BJ (cell line): Measurements from ENCODE around the gene ZNF507. TPM values are rescaled to one million over a fixed set of nuclear protein-coding genes. Genes with fewer than 3 reads are reported as not detected.
A peak's percentile ranks its signal among the peaks of the same experiment; 100 is the strongest.

Experiments
- CTCF ChIA-PET: fragments of 350-600 bp; formaldehyde crosslinking; extraction: SDS; loops from one replicate; lab custom pipeline; 2021; ENCODE audit warnings: antibody characterized with exemption, inconsistent platforms; lab: Yijun Ruan, JAX
- POLR2A ChIA-PET: fragments of 300-600 bp; sonication (Branson Sonifier 250); formaldehyde crosslinking; extraction: SDS; loops from one replicate; lab custom pipeline; 2021; ENCODE audit warnings: antibody characterized with exemption; lab: Charles Lee
- DNase-seq: peaks from one replicate; pipeline ENCODE4 v3.0.0-alpha.2; 2011; ENCODE audit warnings: low read depth
- H3K27me3 ChIP-seq: 2 replicates; pipeline ENCODE4 v1.6.0; 2011; ENCODE audit warnings: low read length; ENCODE audit not compliant: control insufficient read depth, insufficient read depth
- H3K36me3 ChIP-seq: 2 replicates; pipeline ENCODE4 v1.5.1; 2011; ENCODE audit warnings: low read length; ENCODE audit not compliant: control insufficient read depth, insufficient read depth
- H3K4me3 ChIP-seq: 2 replicates; pipeline ENCODE4 v1.5.1; 2011; ENCODE audit warnings: low read depth, mild to moderate bottlenecking, control low read depth, low read length
- polyA minus RNA-seq: library from RNA; depleted of rRNA, polyadenylated mRNA; stranded (reverse); fragments of >200 nt; gene quantifications from 2 replicates; pipeline ENCODE4 v1.2.3, GENCODE V29; 2011; rRNA and poly(A)+ RNA removed
- polyA plus RNA-seq: library from polyadenylated mRNA; depleted of rRNA; stranded (reverse); fragments of >200 nt; gene quantifications from 2 replicates; pipeline ENCODE4 v1.2.3, GENCODE V29; 2011; rRNA removed
- TF ChIP-seq, protein P1 (sequence below): IDR thresholded peaks from 2 replicates; pipeline ENCODE4 v1.5.1; 2011; ENCODE audit warnings: low read depth, mild to moderate bottlenecking, control low read depth, inconsistent platforms, low read length, moderate library complexity; ENCODE audit not compliant: insufficient read depth

ZNF507 gene
- 6.7 and 11.5 TPM in 2 replicates for polyA plus RNA-seq
- 6.9 and 9.4 TPM in 2 replicates for polyA minus RNA-seq

DNA sequence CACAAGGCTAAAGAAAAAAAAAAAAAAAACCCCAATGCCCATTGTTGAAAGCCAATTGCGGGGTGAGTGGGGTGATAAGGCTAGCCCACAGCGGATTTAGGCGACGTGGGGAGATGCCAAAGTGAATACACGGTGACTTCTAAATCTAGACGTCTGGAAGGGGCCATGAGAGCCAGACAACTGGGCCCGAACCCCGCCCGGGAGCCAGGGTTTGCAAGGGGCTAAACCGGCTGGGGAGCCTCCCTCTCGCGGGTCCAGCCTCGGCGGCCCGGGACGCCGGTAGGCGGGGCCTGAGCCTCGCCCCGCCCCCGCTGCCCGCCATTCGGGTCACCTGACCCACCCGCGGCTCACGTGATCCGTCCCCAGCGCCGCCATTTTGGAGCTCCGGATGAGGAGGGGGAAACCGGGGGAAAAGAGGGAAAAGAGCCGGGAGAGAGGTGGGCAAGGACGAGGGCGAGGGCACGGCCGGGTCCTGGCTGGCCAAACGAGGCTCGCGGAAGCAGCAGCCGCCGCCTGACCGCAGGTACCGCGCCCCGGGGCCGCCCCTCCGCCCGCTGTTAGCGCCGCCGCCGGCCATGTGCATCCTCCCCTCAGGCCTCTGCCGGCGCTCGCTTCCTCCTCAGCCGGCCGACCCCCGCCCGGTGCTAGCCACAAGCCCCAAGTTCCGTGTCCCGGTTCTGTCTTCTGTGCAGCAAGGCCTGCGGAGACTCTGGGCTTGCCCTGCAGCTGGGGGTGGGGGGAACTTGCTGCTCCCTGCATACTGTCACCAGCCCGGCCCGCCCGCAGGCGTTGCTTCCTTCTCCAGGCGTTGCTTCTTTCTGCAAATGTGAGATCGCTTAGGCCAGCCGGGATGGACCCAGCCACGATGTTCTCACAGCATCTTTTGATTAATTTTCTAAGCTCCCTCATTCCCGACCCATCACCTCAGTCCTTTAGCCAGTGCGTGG is at the start of gene ZNF507:
Gene ZNF507 (plus strand): TSS at position 350 of the 947 bp plus-strand sequence. CDS start 7,221 bp downstream, outside the sequence.
- POLR2A ChIA-PET, result interaction anchor here (0.6 kb wide), 1 partner anchor 8 kb away, joined by 4 read pairs; no protein-coding TSS in a partner anchor
- Histone ChIP-seq H3K27me3 (no peaks in the 10 kb centered on the region), H3K4me3 (peak within 1 kb of the TSS; percentile 82), H3K36me3 (peaks cover 2% of the 10 kb centered on the region; the same call in 1 of the 2 replicates)
- TF ChIP-seq, protein P1, sequence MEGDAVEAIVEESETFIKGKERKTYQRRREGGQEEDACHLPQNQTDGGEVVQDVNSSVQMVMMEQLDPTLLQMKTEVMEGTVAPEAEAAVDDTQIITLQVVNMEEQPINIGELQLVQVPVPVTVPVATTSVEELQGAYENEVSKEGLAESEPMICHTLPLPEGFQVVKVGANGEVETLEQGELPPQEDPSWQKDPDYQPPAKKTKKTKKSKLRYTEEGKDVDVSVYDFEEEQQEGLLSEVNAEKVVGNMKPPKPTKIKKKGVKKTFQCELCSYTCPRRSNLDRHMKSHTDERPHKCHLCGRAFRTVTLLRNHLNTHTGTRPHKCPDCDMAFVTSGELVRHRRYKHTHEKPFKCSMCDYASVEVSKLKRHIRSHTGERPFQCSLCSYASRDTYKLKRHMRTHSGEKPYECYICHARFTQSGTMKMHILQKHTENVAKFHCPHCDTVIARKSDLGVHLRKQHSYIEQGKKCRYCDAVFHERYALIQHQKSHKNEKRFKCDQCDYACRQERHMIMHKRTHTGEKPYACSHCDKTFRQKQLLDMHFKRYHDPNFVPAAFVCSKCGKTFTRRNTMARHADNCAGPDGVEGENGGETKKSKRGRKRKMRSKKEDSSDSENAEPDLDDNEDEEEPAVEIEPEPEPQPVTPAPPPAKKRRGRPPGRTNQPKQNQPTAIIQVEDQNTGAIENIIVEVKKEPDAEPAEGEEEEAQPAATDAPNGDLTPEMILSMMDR, result no peak
- CTCF ChIA-PET, result interaction anchor here (0.7 to 0.8 kb wide), 3 partner anchors 42 to 59 kb away, joined by 3 to 6 read pairs (median 4); no protein-coding TSS in a partner anchor
- no peak for DNase-seq

DNA sequence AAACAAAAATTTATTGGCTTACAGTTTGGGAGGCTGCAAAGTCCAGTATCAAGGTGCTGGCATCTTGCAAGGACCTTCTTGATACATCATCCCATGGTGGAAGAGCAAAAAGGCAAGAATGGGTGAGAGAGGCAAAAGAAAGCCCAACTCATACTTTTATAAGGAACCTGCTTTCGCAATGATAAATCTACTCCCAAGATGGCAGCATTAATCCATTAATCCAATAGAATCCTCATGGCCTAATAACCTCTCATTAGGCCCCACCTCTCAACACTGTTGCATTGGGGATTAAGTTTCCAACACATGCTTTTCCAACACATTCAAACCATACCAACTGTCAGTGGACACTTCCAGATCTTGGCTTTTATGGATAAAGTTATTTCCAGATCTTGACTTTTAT is 48.7 kb upstream of the ZNF507 start:
- ChIA-PET CTCF (no interaction called here), POLR2A (no interaction called here)
- TF ChIP-seq, protein P1, result no peak
- Histone ChIP-seq H3K27me3 (no peaks in the 10 kb centered on the region), H3K36me3 (no peaks in the 10 kb centered on the region), H3K4me3 (no peak overlapping the region)
- no peak for DNase-seq

DNA sequence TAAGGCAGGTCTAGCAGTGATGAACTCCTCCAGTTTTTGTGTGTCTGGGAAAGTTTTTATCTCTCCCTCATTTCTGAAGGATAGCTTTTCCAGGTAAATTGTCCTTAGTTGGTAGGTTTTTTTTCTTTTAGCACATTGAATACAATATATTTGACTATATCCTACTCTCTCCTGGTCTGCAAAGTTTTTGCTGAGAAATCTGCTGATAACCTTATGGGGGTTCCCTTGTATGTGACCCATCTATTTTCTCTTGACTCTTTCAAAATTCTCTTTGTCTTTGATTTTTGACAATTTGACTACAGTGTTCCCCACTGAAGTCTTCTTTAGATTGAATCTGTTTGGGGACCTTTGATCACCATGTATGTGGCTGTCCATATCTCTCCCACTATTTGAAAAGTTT is 42.6 kb upstream of the ZNF507 start:
- POLR2A ChIA-PET, result no interaction called here
- CTCF ChIA-PET, result interaction anchor here (0.6 to 1.1 kb wide), 3 partner anchors 42 to 479 kb away, joined by 3 read pairs; partner anchors contain the start of gene ZNF507
- Histone ChIP-seq H3K27me3 (0 out of 2 replicates have a peak, but pooled peaks cover 1% of the 10 kb centered on the region), H3K4me3 (no peak overlapping the region), H3K36me3 (no peaks in the 10 kb centered on the region)
- TF ChIP-seq, protein P1, result no peak
- DNase-seq, result no peak

DNA sequence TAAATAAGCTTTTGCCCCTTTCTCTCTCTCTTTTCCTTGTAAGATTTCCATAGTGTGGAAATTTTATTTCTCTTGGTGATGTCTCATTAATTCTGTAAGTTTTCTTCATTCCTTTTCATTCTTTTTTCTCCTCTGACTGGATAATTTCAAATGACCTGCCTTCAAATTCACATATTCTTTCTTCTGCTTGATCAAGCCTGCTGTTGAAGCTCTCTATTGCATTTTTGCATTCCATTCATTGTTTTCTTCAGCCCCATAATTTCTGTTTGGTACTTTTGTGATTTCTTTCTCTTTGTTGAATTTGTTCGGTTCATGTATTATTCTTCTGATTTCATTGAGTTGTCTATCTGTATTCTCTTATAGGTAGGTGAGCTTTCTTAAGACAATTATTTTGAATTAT is 42.2 kb upstream of the ZNF507 start:
- Histone ChIP-seq H3K27me3 (0 out of 2 replicates have a peak, but pooled peaks cover 1% of the 10 kb centered on the region), H3K36me3 (no peaks in the 10 kb centered on the region), H3K4me3 (no peak overlapping the region)
- TF ChIP-seq, protein P1, result no peak
- ChIA-PET CTCF (interaction anchor here (0.8 to 1.1 kb wide), 2 partner anchors 42 to 79 kb away, joined by 3 read pairs; partner anchors contain the start of gene ZNF507), POLR2A (no interaction called here)
- no peak for DNase-seq

DNA sequence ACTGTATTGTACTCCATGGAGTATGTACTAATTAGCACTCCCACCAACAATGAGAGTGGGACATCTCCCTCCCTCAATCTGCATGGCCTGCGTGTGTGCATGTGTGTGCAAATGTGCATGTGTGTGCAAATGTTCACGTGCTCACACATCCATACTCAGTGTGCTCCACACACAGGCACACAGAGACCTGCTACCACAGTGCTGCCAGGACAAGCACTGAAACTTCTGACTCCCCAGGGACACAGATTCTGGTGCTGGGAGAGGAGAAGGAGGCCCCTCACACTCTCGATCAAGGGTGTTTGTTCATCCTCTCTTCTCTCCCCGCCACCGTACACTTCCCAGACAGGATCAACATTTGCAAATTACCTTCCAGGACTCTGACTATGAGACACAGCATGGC is 37.8 kb upstream of the ZNF507 start:
- H3K36me3 ChIP-seq, result no peaks in the 10 kb centered on the region
- CTCF ChIA-PET, result interaction anchor here (0.6 kb wide), 1 partner anchor 17 kb away, joined by 4 read pairs; no protein-coding TSS in a partner anchor
- POLR2A ChIA-PET, result no interaction called here
- H3K27me3 ChIP-seq, result 0 out of 2 replicates have a peak, but pooled peaks cover 1% of the 10 kb centered on the region
- H3K4me3 ChIP-seq, result no peak overlapping the region
- TF ChIP-seq, protein P1, result no peak
- no peak for DNase-seq
